Neural cell (in vitro differentiated cells): ENCODE results near the gene ZSWIM7. TPM values are rescaled to one million over a fixed set of nuclear protein-coding genes. Genes with fewer than 3 reads are reported as not detected.

Experiments used
- H2AFZ ChIP-seq: fragments of 200-600, 300-800 bp; sonication (generic), shearing (Covaris generic); 2 replicates; pipeline ENCODE4 v1.6.0; 2014; ENCODE audit warnings: low read depth, mild to moderate bottlenecking, antibody characterized with exemption, low read length, moderate library complexity
- H3F3A ChIP-seq: fragments of 200-600 bp; shearing (Covaris generic); 2 replicates; pipeline ENCODE4 v1.6.1; 2016; ENCODE audit warnings: mild to moderate bottlenecking, moderate library complexity, mixed read lengths, antibody characterized with exemption, low read length; ENCODE audit not compliant: insufficient read depth, poor library complexity, severe bottlenecking
- H3K27ac ChIP-seq: fragments of 200-600, 300-800 bp; sonication (generic), shearing (Covaris generic); 2 replicates; pipeline ENCODE4 v1.5.1; 2014; ENCODE audit warnings: mild to moderate bottlenecking, low read length, moderate library complexity
- H3K27me3 ChIP-seq: fragments of 300-800, 200-600 bp; sonication (generic), shearing (Covaris generic); 2 replicates; pipeline ENCODE4 v1.6.0; 2014; ENCODE audit warnings: mild to moderate bottlenecking, low read depth, low read length, moderate library complexity; ENCODE audit not compliant: insufficient read depth
- H3K36me3 ChIP-seq: fragments of 300-800, 200-600 bp; sonication (generic), shearing (Covaris generic); 2 replicates; pipeline ENCODE4 v1.5.1; 2014; ENCODE audit warnings: mild to moderate bottlenecking, antibody characterized with exemption, low read length, moderate library complexity; ENCODE audit not compliant: insufficient read depth
- H3K4me2 ChIP-seq: fragments of 300-800, 200-600 bp; sonication (generic), shearing (Covaris generic); 2 replicates; pipeline ENCODE4 v1.6.0; 2014; ENCODE audit warnings: mild to moderate bottlenecking, low read length
- H3K4me3 ChIP-seq: fragments of 300-800, 200-600 bp; sonication (generic), shearing (Covaris generic); 2 replicates; pipeline ENCODE4 v1.5.1; 2014; ENCODE audit warnings: mild to moderate bottlenecking, low read length, moderate library complexity
- H3K79me2 ChIP-seq: fragments of 200-600 bp; shearing (Covaris generic); replicated peaks from 2 replicates; pipeline ENCODE4 v1.6.0; 2014; ENCODE audit warnings: mild to moderate bottlenecking, low read length, moderate library complexity; ENCODE audit not compliant: insufficient read depth
- H3K9ac ChIP-seq: fragments of 300-800, 200-600 bp; sonication (generic), shearing (Covaris generic); 2 replicates; pipeline ENCODE4 v1.6.1; 2016; ENCODE audit warnings: mild to moderate bottlenecking, low read length, mixed read lengths
- H3K9me2 ChIP-seq: fragments of 200-600 bp; shearing (Covaris generic); 2 replicates; pipeline ENCODE4 v1.6.1; 2016; ENCODE audit warnings: mild to moderate bottlenecking, low read length, mixed read lengths; ENCODE audit not compliant: insufficient read depth
- H3K9me3 ChIP-seq: fragments of 200-600, 300-800 bp; sonication (generic), shearing (Covaris generic); 2 replicates; pipeline ENCODE4 v1.6.1; 2016; ENCODE audit warnings: mild to moderate bottlenecking, mixed run types, low read length, moderate library complexity, mixed read lengths
- H4K20me1 ChIP-seq: fragments of 200-600 bp; shearing (Covaris generic); 2 replicates; pipeline ENCODE4 v1.6.1; 2016; ENCODE audit warnings: mild to moderate bottlenecking, mixed run types; ENCODE audit not compliant: insufficient read depth
- EP300 ChIP-seq: fragments of 450-650 bp; conservative IDR thresholded peaks from 2 replicates; pipeline ENCODE4 v1.6.1; 2014; ENCODE audit warnings: antibody characterized with exemption, mild to moderate bottlenecking, moderate library complexity; ENCODE audit not compliant: poor library complexity, severe bottlenecking
- EZH2 ChIP-seq: fragments of 200-600, 300-800 bp; shearing (Covaris generic), sonication (generic); IDR thresholded peaks from 2 replicates; pipeline ENCODE4 v1.6.1; 2014; ENCODE audit warnings: antibody characterized with exemption, low read length, borderline replicate concordance, mild to moderate bottlenecking; ENCODE audit not compliant: insufficient read depth, poor library complexity, severe bottlenecking
- MXI1 ChIP-seq: fragments of 450-650 bp; conservative IDR thresholded peaks from 2 replicates; pipeline ENCODE4 v1.6.1; 2014; ENCODE audit warnings: antibody characterized with exemption, mild to moderate bottlenecking; ENCODE audit not compliant: poor library complexity, severe bottlenecking
- POLR2AphosphoS5 ChIP-seq: IDR thresholded peaks from 2 replicates; pipeline ENCODE4 v1.6.1; 2012
- RAD21 ChIP-seq: fragments of 450-650 bp; conservative IDR thresholded peaks from 2 replicates; pipeline ENCODE4 v1.6.1; 2014; ENCODE audit warnings: antibody characterized with exemption, mild to moderate bottlenecking, moderate library complexity
- SMC3 ChIP-seq: fragments of 450-650 bp; conservative IDR thresholded peaks from 2 replicates; pipeline ENCODE4 v1.6.1; 2014; ENCODE audit warnings: antibody characterized with exemption, mild to moderate bottlenecking, moderate library complexity; ENCODE audit not compliant: poor library complexity
- TAF1 ChIP-seq: IDR thresholded peaks from 2 replicates; pipeline ENCODE4 v1.6.1; 2012; ENCODE audit warnings: low read depth
- polyA minus RNA-seq: library from RNA; depleted of rRNA, polyadenylated mRNA; stranded (reverse); fragments of >200 nt; gene quantifications from 2 replicates; pipeline ENCODE4 v1.2.3, GENCODE V29; 2014
- polyA plus RNA-seq: library from polyadenylated mRNA; depleted of rRNA; stranded (reverse); fragments of >200 nt; gene quantifications from 2 replicates; pipeline ENCODE4 v1.2.3, GENCODE V29; 2014
- TF ChIP-seq, protein P1 (sequence below): fragments of 450-650 bp; IDR thresholded peaks from 2 replicates; pipeline ENCODE4 v1.5.1; 2014; ENCODE audit warnings: antibody characterized with exemption, mild to moderate bottlenecking, moderate library complexity; ENCODE audit not compliant: poor library complexity, severe bottlenecking
- TF ChIP-seq, protein P2 (sequence below): IDR thresholded peaks from 2 replicates; pipeline ENCODE4 v1.6.1; 2012; ENCODE audit warnings: borderline replicate concordance

The ZSWIM7 gene, protein sequence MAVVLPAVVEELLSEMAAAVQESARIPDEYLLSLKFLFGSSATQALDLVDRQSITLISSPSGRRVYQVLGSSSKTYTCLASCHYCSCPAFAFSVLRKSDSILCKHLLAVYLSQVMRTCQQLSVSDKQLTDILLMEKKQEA
- polyA plus RNA-seq (34.0 and 51.2 TPM in 2 replicates), polyA minus RNA-seq (12.0 and 13.1 TPM in 2 replicates)

DNA sequence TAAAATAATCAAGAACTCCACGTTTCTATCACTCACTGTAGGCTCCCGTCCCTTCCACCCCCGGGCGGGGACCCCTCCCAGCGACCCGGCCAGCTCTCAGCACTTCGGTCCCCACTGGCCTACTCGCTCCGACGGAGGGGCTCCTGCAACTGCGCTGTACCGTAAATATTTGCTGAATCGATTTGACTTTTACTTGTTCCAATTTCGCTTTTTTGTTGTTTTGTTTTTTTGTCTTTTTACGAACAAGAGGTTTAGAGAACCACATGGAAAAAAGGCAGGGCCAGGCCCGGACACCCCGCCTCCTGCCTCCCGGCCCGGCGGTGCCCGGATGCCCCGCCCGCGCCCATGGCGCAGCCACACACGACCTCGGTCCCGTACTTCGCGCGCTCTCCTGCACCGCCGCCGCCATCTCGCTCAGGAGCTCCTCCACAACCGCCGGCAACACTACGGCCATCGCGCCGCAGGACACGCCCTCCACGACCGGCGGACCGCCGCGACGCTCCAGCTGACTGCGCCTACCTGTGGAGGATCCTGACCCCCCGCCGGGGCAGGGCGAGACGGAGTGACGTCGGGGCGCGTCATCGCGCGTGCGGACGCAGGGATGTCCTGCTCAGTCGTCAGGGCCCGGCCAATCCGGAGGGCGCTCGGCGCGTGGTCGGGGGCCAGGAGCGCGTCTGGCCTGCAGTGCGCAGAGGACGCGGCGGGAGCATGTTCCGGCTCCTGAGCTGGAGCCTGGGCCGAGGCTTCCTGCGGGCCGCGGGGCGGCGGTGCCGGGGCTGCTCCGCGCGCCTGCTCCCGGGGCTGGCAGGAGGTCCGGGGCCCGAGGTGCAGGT lies at the start of gene ZSWIM7, which contains the start of gene TTC19:
Gene ZSWIM7, minus strand, starts transcription at position 564 of the 833 bp plus-strand sequence. Its CDS starts 110 bp downstream, at position 454.
Gene TTC19, plus strand, starts transcription at position 684 of the 833 bp plus-strand sequence. Its CDS starts 25 bp downstream, at position 709.
- Histone ChIP-seq H3K9me3 (no peaks in the 10 kb centered on the region), H3K4me3 (peak within 1 kb of the TSS; percentile 94), H3K36me3 (peaks cover 16% of the 10 kb centered on the region), H4K20me1 (no peaks in the 10 kb centered on the region), H3K79me2 (peaks cover 19% of the 10 kb centered on the region), H3K4me2 (peak within 1 kb of the TSS; percentile 74), H3K27me3 (no peaks in the 10 kb centered on the region), H3K9ac (peak within 1 kb of the TSS; percentile 97), H2AFZ (peak within 1 kb of the TSS; percentile 81), H3F3A (no peaks in the 10 kb centered on the region), H3K27ac (peak within 1 kb of the TSS; percentile 95), H3K9me2 (no peaks in the 10 kb centered on the region)
- TF ChIP-seq, protein P1, sequence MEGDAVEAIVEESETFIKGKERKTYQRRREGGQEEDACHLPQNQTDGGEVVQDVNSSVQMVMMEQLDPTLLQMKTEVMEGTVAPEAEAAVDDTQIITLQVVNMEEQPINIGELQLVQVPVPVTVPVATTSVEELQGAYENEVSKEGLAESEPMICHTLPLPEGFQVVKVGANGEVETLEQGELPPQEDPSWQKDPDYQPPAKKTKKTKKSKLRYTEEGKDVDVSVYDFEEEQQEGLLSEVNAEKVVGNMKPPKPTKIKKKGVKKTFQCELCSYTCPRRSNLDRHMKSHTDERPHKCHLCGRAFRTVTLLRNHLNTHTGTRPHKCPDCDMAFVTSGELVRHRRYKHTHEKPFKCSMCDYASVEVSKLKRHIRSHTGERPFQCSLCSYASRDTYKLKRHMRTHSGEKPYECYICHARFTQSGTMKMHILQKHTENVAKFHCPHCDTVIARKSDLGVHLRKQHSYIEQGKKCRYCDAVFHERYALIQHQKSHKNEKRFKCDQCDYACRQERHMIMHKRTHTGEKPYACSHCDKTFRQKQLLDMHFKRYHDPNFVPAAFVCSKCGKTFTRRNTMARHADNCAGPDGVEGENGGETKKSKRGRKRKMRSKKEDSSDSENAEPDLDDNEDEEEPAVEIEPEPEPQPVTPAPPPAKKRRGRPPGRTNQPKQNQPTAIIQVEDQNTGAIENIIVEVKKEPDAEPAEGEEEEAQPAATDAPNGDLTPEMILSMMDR: peak; percentile 45
- TF ChIP-seq EZH2: no peak
- TF ChIP-seq EP300: peak; percentile 84
- peak; percentile 27 for TF ChIP-seq SMC3
- TF ChIP-seq, protein P2, sequence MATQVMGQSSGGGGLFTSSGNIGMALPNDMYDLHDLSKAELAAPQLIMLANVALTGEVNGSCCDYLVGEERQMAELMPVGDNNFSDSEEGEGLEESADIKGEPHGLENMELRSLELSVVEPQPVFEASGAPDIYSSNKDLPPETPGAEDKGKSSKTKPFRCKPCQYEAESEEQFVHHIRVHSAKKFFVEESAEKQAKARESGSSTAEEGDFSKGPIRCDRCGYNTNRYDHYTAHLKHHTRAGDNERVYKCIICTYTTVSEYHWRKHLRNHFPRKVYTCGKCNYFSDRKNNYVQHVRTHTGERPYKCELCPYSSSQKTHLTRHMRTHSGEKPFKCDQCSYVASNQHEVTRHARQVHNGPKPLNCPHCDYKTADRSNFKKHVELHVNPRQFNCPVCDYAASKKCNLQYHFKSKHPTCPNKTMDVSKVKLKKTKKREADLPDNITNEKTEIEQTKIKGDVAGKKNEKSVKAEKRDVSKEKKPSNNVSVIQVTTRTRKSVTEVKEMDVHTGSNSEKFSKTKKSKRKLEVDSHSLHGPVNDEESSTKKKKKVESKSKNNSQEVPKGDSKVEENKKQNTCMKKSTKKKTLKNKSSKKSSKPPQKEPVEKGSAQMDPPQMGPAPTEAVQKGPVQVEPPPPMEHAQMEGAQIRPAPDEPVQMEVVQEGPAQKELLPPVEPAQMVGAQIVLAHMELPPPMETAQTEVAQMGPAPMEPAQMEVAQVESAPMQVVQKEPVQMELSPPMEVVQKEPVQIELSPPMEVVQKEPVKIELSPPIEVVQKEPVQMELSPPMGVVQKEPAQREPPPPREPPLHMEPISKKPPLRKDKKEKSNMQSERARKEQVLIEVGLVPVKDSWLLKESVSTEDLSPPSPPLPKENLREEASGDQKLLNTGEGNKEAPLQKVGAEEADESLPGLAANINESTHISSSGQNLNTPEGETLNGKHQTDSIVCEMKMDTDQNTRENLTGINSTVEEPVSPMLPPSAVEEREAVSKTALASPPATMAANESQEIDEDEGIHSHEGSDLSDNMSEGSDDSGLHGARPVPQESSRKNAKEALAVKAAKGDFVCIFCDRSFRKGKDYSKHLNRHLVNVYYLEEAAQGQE: peak; percentile 70
- TF ChIP-seq TAF1: peak; percentile 95
- peak; percentile 89 for TF ChIP-seq POLR2AphosphoS5
- peak; percentile 86 for TF ChIP-seq MXI1
- TF ChIP-seq RAD21: peak; percentile 26

DNA sequence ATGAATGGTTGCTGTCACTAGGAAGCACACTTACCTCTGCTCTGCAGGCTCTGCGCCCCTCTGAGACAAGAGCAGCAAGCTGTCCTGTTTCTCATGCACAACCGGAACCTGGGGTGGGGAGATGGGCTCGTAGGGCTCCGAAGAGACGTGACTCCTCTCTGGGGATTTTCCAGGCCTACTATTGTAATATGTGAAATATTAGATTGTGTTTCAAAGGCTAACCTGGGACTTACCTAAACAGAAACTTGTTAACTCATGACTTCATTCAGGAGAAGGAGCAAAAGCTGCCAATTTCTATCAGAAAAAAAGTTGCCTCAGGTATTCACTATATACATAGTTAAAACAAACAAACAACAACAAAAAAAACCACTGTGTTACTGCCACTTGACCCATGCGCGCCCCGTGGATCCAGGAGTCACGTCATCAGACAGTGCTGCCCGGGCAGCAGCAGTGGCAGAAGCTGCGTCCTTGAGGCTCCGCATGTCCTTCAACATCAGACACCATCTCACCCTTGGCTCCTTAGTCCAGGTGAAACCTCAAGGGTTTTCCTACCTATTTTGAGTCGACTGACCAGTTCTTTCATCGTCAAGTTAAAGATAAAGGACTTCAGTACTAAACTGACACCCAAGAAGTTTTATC lies 49.4 kb upstream of the ZSWIM7 start:
- Histone ChIP-seq H3K9me3 (no peaks in the 10 kb centered on the region), H2AFZ (no peak overlapping the region), H4K20me1 (no peaks in the 10 kb centered on the region), H3K27ac (no peak overlapping the region), H3K9ac (no peak overlapping the region), H3K9me2 (no peaks in the 10 kb centered on the region), H3K4me3 (no peak overlapping the region), H3F3A (no peaks in the 10 kb centered on the region), H3K79me2 (no peaks in the 10 kb centered on the region), H3K27me3 (no peaks in the 10 kb centered on the region), H3K4me2 (no peak overlapping the region), H3K36me3 (peaks cover 3% of the 10 kb centered on the region)
- TF ChIP-seq POLR2AphosphoS5: no peak
